Measurements from ENCODE around the gene SEC23IP.
"Not testable (repeated sequence)": the region's sequence is repeated elsewhere in the genome, so short reads cannot be mapped to it uniquely, and the experiment has no call there.

Gene SEC23IP

GRCh38 chr10:119883901-119884611 is 8.5 kb upstream of the SEC23IP start:
- DNase-seq (ENCODE audit: low read depth in 2 of 2) = not testable (repeated sequence)

GRCh38 chr10:119886070-119886469 is 6.5 kb upstream of the SEC23IP start:
- not testable (repeated sequence) for DNase-seq (ENCODE audit: low read depth in 2 of 2)

GRCh38 chr10:119888715-119889114 is 3.8 kb upstream of the SEC23IP start:
- not testable (repeated sequence) for DNase-seq (ENCODE audit: low read depth in 2 of 2)

GRCh38 chr10:119889201-119889600 is 3.3 kb upstream of the SEC23IP start:
- not testable (repeated sequence) for DNase-seq (ENCODE audit: low read depth in 2 of 2)

GRCh38 chr10:119890307-119890706 is 2.2 kb upstream of the SEC23IP start:
- DNase-seq (ENCODE audit: low read depth in 2 of 2) = not testable (repeated sequence)

- DNase-seq (ENCODE audit: low read depth in 2 of 2) = not testable (repeated sequence)
These were observed 712 bp upstream of the SEC23IP start for GRCh38 chr10:119891849-119892187.

GRCh38 chr10:119893074-119893473 is 544 bp downstream of the SEC23IP start:
- DNase-seq (ENCODE audit: low read depth in 2 of 2) = no peak

- no peak for DNase-seq (ENCODE audit: low read depth in 2 of 2)
These were observed 1.4 kb downstream of the SEC23IP start for GRCh38 chr10:119893845-119894427.

- no peak for DNase-seq (ENCODE audit: low read depth in 2 of 2)
These were observed 3.6 kb downstream of the SEC23IP start for GRCh38 chr10:119896061-119896655.

GRCh38 chr10:119896937-119897770 is 4.6 kb downstream of the SEC23IP start:
- no peak for DNase-seq (ENCODE audit: low read depth in 2 of 2)

- DNase-seq (ENCODE audit: low read depth in 2 of 2) = no peak
These were observed 6.0 kb downstream of the SEC23IP start for GRCh38 chr10:119898577-119898976.

- DNase-seq (ENCODE audit: low read depth in 2 of 2) = no peak
These were observed 11.6 kb downstream of the SEC23IP start for GRCh38 chr10:119903946-119904666.

- DNase-seq (ENCODE audit: low read depth in 2 of 2) = not testable (repeated sequence)
These were observed 15.2 kb downstream of the SEC23IP start for GRCh38 chr10:119907695-119908094.

GRCh38 chr10:119908166-119908565 is 15.6 kb downstream of the SEC23IP start:
- DNase-seq (ENCODE audit: low read depth in 2 of 2) = no peak

- no peak for DNase-seq (ENCODE audit: low read depth in 2 of 2)
These were observed 18.2 kb downstream of the SEC23IP start for GRCh38 chr10:119910689-119911088.

- no peak for DNase-seq (ENCODE audit: low read depth in 2 of 2)
These were observed 25.2 kb downstream of the SEC23IP start for GRCh38 chr10:119917777-119918176.

- no peak for DNase-seq (ENCODE audit: low read depth in 2 of 2)
These were observed 26.7 kb downstream of the SEC23IP start for GRCh38 chr10:119919271-119919670.

GRCh38 chr10:119919826-119920225 is 27.3 kb downstream of the SEC23IP start:
- no peak for DNase-seq (ENCODE audit: low read depth in 2 of 2)

GRCh38 chr10:119928411-119928810 is 35.9 kb downstream of the SEC23IP start:
- DNase-seq (ENCODE audit: low read depth in 2 of 2) = no peak

GRCh38 chr10:119931871-119932270 is 39.3 kb downstream of the SEC23IP start:
- DNase-seq (ENCODE audit: low read depth in 2 of 2) = no peak

- no peak for DNase-seq (ENCODE audit: low read depth in 2 of 2)
These were observed 40.1 kb downstream of the SEC23IP start for GRCh38 chr10:119932631-119933030.

GRCh38 chr10:119933179-119933578 is 40.6 kb downstream of the SEC23IP start:
- DNase-seq (ENCODE audit: low read depth in 2 of 2) = no peak
